Inferior parietal cortex (tissue), 1 donor: ENCODE measurements around the gene IER3.

ENCODE experiments used
- DNase-seq: peaks from one replicate; pipeline ENCODE4 v3.0.0-alpha.2; 2016; ENCODE audit errors: extremely low spot score

Gene IER3

DNA sequence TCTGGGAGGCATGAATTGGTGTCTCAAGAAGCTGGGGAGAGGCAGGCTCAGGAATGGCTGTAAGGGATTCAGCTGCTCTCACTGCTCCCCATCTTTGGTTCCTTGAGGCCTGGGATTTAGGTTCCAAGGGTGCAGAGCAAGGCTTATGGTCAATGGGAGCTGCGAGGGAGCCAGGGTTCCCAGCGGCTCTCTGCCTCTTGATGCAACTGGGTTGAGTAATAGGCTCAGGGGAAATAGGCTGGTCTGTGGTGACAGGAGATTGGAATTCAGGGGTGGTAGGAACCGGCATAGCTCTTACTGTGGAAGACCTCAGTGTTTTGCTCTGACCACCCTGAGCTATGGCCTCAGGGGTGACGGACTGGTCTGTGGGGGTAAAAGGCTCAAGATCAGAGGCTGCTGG lies 40.5 kb downstream of the IER3 start:
- no peak for DNase-seq

DNA sequence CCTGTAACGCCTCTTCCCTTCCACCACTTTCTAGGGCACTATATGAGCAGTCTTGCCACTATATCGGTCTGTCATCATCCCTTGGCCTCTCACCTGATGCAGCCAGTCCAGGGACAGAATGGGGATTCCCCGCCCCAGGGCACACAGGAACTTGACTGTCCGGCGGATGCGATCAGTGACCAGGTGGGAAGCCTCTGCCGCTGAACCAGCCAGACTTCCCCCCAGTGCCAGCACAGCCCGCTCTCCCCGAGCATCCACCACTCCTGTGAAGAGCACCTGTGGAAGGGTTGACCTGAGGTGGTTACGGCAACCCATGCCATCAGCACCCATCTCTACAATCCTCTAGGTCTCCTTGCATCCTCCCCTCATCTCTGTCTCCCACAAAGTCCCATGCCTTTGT lies 41.3 kb downstream of the IER3 start:
- no peak for DNase-seq

DNA sequence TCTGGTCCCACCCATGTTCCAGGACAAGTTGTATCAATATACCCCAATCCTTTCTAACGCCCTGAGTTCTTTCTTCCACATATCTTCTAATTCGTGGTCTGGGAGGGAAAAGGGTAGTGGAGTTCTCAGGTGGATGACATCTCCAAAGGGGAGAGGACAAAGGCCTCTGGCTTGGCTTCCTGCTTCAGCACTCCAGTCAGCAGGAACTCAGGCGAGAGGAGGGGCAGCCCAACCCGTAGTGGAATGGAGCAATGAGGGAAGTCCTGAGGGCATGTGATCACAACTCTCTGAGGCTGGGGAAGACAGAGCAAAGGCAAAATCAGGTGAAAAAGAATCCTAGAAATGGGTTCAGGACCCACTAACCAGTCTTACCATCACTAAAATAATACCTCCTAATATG lies 44.0 kb downstream of the IER3 start:
- DNase-seq = no peak

DNA sequence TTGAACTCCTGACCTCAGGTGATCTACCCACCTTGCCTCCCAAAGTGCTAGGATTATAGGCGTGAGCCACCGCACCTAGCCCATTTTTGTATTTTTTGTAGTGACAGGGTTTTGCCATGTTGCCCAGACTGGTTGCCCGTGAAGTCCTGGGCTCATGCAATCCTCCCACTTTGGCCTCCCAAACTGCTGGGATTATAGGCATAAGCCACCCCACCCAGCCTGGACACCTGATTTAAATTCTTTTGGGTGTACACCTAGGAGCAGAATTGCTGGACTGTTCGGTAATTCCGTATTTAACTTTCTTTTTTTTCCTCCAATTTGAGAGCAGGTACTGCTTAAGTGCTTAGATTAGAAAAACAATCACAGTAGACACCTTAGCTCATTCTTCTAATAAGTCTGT lies 47.9 kb downstream of the IER3 start:
- DNase-seq = no peak
